ENCODE results near the gene FAM200C.
A peak's percentile ranks its signal among the peaks of the same experiment; 100 is the strongest.

Gene FAM200C

GRCh38 chr5:160399402-160400353 lies at the start of gene FAM200C:
Gene FAM200C, minus strand, starts transcription at chr5:160400054. Its CDS starts 4,564 bp downstream, at chr5:160395490.
- Histone ChIP-seq H3K9me3 (ENCODE audit: insufficient read depth, low read depth, low read length) (no peaks in the 10 kb centered on the region), H3K36me3 (ENCODE audit: insufficient read depth, low read depth, low read length) (peaks cover 33% of the 10 kb centered on the region), H3K27ac (ENCODE audit: low read length) (peak within 1 kb of the TSS; percentile 44), H3K9ac (ENCODE audit: low read depth, low read length) (peak within 1 kb of the TSS; percentile 97), H3K4me3 (ENCODE audit: low read length) (peak within 1 kb of the TSS; percentile 91), H3K27me3 (ENCODE audit: insufficient read depth, low read length) (no peaks in the 10 kb centered on the region), H3K4me1 (ENCODE audit: insufficient read depth, low read length) (peaks cover 10% of the 10 kb centered on the region; the same call in 1 of the 2 replicates)

GRCh38 chr5:160449458-160449857 lies 49.6 kb upstream of the FAM200C start:
- H3K4me3 ChIP-seq (ENCODE audit: low read length): no peak overlapping the region
- no peaks in the 10 kb centered on the region for H3K27me3 ChIP-seq (ENCODE audit: insufficient read depth, low read length)
- no peaks in the 10 kb centered on the region for H3K36me3 ChIP-seq (ENCODE audit: insufficient read depth, low read depth, low read length)
- no peak overlapping the region for H3K27ac ChIP-seq (ENCODE audit: low read length)
- no peaks in the 10 kb centered on the region for H3K9me3 ChIP-seq (ENCODE audit: insufficient read depth, low read depth, low read length)
- H3K4me1 ChIP-seq (ENCODE audit: insufficient read depth, low read length): no peaks in the 10 kb centered on the region
- H3K9ac ChIP-seq (ENCODE audit: low read depth, low read length): no peak overlapping the region

- Histone ChIP-seq H3K9ac (ENCODE audit: low read depth, low read length) (no peak overlapping the region), H3K9me3 (ENCODE audit: insufficient read depth, low read depth, low read length) (no peaks in the 10 kb centered on the region), H3K27me3 (ENCODE audit: insufficient read depth, low read length) (no peaks in the 10 kb centered on the region), H3K36me3 (ENCODE audit: insufficient read depth, low read depth, low read length) (no peaks in the 10 kb centered on the region), H3K4me3 (ENCODE audit: low read length) (no peak overlapping the region), H3K4me1 (ENCODE audit: insufficient read depth, low read length) (no peaks in the 10 kb centered on the region), H3K27ac (ENCODE audit: low read length) (no peak overlapping the region)
Measured at GRCh38 chr5:160448886-160449285, 49.0 kb upstream of the FAM200C start.

GRCh38 chr5:160445751-160446150 lies 45.9 kb upstream of the FAM200C start:
- Histone ChIP-seq H3K9me3 (ENCODE audit: insufficient read depth, low read depth, low read length) (no peaks in the 10 kb centered on the region), H3K4me1 (ENCODE audit: insufficient read depth, low read length) (no peaks in the 10 kb centered on the region), H3K27ac (ENCODE audit: low read length) (no peak overlapping the region), H3K4me3 (ENCODE audit: low read length) (no peak overlapping the region), H3K9ac (ENCODE audit: low read depth, low read length) (no peak overlapping the region), H3K36me3 (ENCODE audit: insufficient read depth, low read depth, low read length) (no peaks in the 10 kb centered on the region), H3K27me3 (ENCODE audit: insufficient read depth, low read length) (no peaks in the 10 kb centered on the region)

DNA sequence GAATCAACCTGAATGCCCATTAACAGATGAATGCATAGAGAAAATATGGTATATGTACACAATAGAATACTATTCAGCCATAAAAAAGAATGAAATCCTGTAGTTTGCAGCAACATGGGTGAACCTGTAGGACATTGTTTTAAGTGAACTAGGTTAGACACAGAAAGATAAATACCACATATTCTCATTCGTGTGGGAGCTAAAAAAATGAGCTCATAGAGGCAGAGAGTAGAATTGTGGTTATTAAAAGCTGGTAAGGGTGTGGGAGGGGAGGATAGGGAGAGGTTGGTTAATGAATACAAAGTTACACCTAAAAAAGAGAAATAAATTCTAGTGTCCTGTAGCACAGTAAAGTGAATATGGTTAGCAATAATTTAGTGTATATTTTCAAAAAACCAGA lies 45.3 kb upstream of the FAM200C start:
- no peaks in the 10 kb centered on the region for H3K4me1 ChIP-seq (ENCODE audit: insufficient read depth, low read length)
- H3K27ac ChIP-seq (ENCODE audit: low read length): no peak overlapping the region
- no peaks in the 10 kb centered on the region for H3K36me3 ChIP-seq (ENCODE audit: insufficient read depth, low read depth, low read length)
- H3K4me3 ChIP-seq (ENCODE audit: low read length): no peak overlapping the region
- no peak overlapping the region for H3K9ac ChIP-seq (ENCODE audit: low read depth, low read length)
- H3K9me3 ChIP-seq (ENCODE audit: insufficient read depth, low read depth, low read length): no peaks in the 10 kb centered on the region
- H3K27me3 ChIP-seq (ENCODE audit: insufficient read depth, low read length): no peaks in the 10 kb centered on the region

DNA sequence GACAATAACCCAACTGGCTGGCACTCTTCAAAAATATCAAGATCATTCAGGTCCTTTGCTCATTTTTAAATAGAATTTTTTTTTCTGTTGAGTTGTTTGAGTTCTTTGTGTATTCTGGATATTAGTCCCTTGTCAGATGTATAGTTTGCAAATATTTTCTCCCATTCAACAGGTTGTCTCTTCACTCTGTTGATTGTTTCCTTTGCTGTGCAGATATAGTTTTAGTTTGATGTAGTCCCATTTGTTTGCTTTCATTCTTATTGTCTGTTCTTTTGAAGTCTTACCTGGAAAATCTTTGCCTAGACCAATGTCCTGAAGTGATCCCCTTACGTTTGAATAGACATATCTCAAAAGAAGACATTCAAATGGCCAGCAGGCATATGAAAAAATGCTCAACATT lies 44.6 kb upstream of the FAM200C start:
- Histone ChIP-seq H3K4me3 (ENCODE audit: low read length) (no peak overlapping the region), H3K27ac (ENCODE audit: low read length) (no peak overlapping the region), H3K9me3 (ENCODE audit: insufficient read depth, low read depth, low read length) (no peaks in the 10 kb centered on the region), H3K4me1 (ENCODE audit: insufficient read depth, low read length) (no peaks in the 10 kb centered on the region), H3K9ac (ENCODE audit: low read depth, low read length) (no peak overlapping the region), H3K36me3 (ENCODE audit: insufficient read depth, low read depth, low read length) (no peaks in the 10 kb centered on the region), H3K27me3 (ENCODE audit: insufficient read depth, low read length) (no peaks in the 10 kb centered on the region)

- Histone ChIP-seq H3K9me3 (ENCODE audit: insufficient read depth, low read depth, low read length) (no peaks in the 10 kb centered on the region), H3K9ac (ENCODE audit: low read depth, low read length) (no peak overlapping the region), H3K4me1 (ENCODE audit: insufficient read depth, low read length) (no peaks in the 10 kb centered on the region), H3K27ac (ENCODE audit: low read length) (no peak overlapping the region), H3K27me3 (ENCODE audit: insufficient read depth, low read length) (no peaks in the 10 kb centered on the region; the same call in 1 of the 2 replicates), H3K4me3 (ENCODE audit: low read length) (no peak overlapping the region), H3K36me3 (ENCODE audit: insufficient read depth, low read depth, low read length) (no peaks in the 10 kb centered on the region)
Measured at GRCh38 chr5:160442824-160443431, 43.1 kb upstream of the FAM200C start.

DNA sequence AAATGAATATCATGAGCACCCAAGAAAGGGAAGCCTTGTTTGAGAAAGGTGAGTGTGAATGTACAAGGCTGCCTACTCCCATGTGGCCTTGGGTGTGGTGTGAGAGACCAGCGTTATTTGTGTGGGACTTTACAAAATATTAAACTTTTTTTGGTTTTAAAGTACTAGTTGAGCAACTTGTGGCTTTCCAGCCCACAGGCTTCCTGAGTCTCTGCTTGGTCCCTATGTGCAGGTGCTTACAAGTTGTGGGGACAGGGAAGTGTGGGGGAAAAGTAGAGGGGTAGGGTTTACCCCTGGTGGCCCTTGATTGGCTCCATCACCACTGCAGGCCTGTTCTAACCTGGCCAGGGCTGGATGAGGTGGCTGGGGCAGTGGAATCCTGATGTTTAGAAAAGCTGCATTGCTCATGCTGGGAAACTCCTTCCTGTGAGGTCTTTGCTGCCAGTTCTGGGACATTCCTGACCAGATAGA lies 41.5 kb upstream of the FAM200C start:
- H3K9ac ChIP-seq (ENCODE audit: low read depth, low read length): no peak overlapping the region
- no peak overlapping the region for H3K27ac ChIP-seq (ENCODE audit: low read length)
- H3K4me1 ChIP-seq (ENCODE audit: insufficient read depth, low read length): no peaks in the 10 kb centered on the region
- no peak overlapping the region for H3K4me3 ChIP-seq (ENCODE audit: low read length)
- H3K27me3 ChIP-seq (ENCODE audit: insufficient read depth, low read length): no peaks in the 10 kb centered on the region; the same call in 1 of the 2 replicates
- H3K9me3 ChIP-seq (ENCODE audit: insufficient read depth, low read depth, low read length): no peaks in the 10 kb centered on the region
- no peaks in the 10 kb centered on the region for H3K36me3 ChIP-seq (ENCODE audit: insufficient read depth, low read depth, low read length)

DNA sequence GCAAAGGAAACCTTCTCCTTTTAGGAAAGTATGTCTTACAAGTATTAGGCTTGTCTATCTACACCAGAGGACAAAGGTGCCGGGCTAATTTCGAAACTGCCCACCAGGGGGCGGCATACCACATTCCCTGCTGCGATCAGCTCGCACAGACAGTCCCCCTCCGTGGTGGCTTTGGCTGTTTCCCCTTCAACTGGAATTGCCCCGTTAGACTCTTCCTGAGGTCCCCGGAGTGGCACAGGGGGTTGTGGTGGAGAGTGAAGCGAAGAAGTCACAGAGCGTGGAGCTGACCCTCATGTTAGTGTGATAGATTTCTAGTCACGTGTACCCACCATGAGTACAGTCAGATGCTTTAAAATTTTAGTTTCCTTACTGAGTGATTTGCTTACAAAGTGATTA lies 39.3 kb upstream of the FAM200C start:
- peak overlapping the region; percentile 64 for H3K4me3 ChIP-seq (ENCODE audit: low read length)
- H3K9ac ChIP-seq (ENCODE audit: low read depth, low read length): 0 out of 2 replicates have a peak overlapping the region, but pooled peaks have one; percentile 18
- H3K9me3 ChIP-seq (ENCODE audit: insufficient read depth, low read depth, low read length): no peaks in the 10 kb centered on the region
- no peak overlapping the region for H3K27ac ChIP-seq (ENCODE audit: low read length)
- H3K4me1 ChIP-seq (ENCODE audit: insufficient read depth, low read length): no peaks in the 10 kb centered on the region
- H3K36me3 ChIP-seq (ENCODE audit: insufficient read depth, low read depth, low read length): no peaks in the 10 kb centered on the region
- no peaks in the 10 kb centered on the region; the same call in 1 of the 2 replicates for H3K27me3 ChIP-seq (ENCODE audit: insufficient read depth, low read length)

DNA sequence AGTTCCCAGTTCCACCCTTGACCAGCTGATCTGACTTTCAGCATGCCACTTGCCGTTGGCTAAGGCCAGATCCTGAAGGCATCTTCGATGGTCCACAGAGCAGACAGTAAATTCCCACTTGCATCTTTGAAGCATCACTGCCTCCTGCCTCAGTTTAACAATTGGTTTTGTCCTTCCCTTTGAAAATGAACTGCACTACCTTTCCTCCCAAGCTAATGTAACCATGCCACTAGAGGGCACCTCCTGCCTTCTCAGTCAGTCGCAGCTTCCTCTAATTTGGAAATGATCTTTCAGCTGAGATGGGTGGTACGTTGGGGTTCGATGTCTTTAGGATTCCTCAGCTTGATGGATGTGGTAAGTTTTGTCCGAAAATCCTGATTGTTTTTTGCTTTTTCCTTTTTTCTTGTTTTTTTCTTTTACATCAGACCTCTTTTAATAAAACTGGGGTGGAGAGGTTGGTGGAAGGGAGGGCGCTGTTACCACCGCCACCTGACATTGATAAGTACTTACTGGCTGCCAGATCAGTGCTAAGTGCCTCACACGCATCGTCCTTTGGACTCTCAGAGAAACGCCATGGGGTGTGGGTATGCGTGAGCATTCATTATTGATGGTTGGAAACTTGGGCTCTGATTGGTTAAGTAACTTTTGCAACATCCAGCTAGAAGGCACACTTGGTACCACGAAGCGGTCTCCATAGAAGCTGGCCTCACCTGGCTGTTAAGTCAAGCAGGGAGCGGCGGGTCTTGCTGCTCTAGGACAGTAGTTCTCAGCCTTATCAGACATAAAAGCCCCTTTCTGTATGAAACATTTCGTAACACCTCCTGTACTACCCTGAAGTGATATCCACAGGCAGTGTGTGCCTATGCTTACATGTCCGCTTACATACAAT lies 38.7 kb upstream of the FAM200C start:
- no peaks in the 10 kb centered on the region for H3K9me3 ChIP-seq (ENCODE audit: insufficient read depth, low read depth, low read length)
- H3K9ac ChIP-seq (ENCODE audit: low read depth, low read length): 0 out of 2 replicates have a peak overlapping the region, but pooled peaks have one; percentile 18
- H3K27me3 ChIP-seq (ENCODE audit: insufficient read depth, low read length): no peaks in the 10 kb centered on the region; the same call in 1 of the 2 replicates
- H3K4me3 ChIP-seq (ENCODE audit: low read length): peak overlapping the region; percentile 64
- no peaks in the 10 kb centered on the region for H3K36me3 ChIP-seq (ENCODE audit: insufficient read depth, low read depth, low read length)
- no peak overlapping the region for H3K27ac ChIP-seq (ENCODE audit: low read length)
- peaks cover 3% of the 10 kb centered on the region; the same call in 1 of the 2 replicates for H3K4me1 ChIP-seq (ENCODE audit: insufficient read depth, low read length)

GRCh38 chr5:160437271-160437670 lies 37.4 kb upstream of the FAM200C start:
- H3K9ac ChIP-seq (ENCODE audit: low read depth, low read length): no peak overlapping the region
- H3K4me3 ChIP-seq (ENCODE audit: low read length): no peak overlapping the region
- no peaks in the 10 kb centered on the region for H3K9me3 ChIP-seq (ENCODE audit: insufficient read depth, low read depth, low read length)
- H3K36me3 ChIP-seq (ENCODE audit: insufficient read depth, low read depth, low read length): no peaks in the 10 kb centered on the region
- H3K4me1 ChIP-seq (ENCODE audit: insufficient read depth, low read length): peaks cover 3% of the 10 kb centered on the region; the same call in 1 of the 2 replicates
- H3K27me3 ChIP-seq (ENCODE audit: insufficient read depth, low read length): no peaks in the 10 kb centered on the region; the same call in 1 of the 2 replicates
- H3K27ac ChIP-seq (ENCODE audit: low read length): no peak overlapping the region

Data from iPS-20b (cell line).